Uterus (tissue), 2 donors: ENCODE results near the gene NR2C2AP.

Experiments
- POLR2A ChIP-seq, 2 donors: fragments of 450-650 bp; IDR thresholded peaks; one replicate each; pipeline ENCODE4 v1.6.1; 2016; ENCODE audit warnings: antibody characterized with exemption in 2 of 2, mild to moderate bottlenecking in 1 of 2, moderate library complexity in 1 of 2
- TF ChIP-seq, protein P1 (sequence below), 4 experiments: fragments of 200-600 bp in 2 of 4; fragments of 450-650 bp in 2 of 4; sonication (generic) in 2 of 4; IDR thresholded peaks; one replicate each; pipeline ENCODE4 v1.5.1; 2016 to 2019; ENCODE audit warnings: antibody characterized with exemption in 4 of 4, mild to moderate bottlenecking in 2 of 4, moderate library complexity in 1 of 4

- TF ChIP-seq, protein P1, sequence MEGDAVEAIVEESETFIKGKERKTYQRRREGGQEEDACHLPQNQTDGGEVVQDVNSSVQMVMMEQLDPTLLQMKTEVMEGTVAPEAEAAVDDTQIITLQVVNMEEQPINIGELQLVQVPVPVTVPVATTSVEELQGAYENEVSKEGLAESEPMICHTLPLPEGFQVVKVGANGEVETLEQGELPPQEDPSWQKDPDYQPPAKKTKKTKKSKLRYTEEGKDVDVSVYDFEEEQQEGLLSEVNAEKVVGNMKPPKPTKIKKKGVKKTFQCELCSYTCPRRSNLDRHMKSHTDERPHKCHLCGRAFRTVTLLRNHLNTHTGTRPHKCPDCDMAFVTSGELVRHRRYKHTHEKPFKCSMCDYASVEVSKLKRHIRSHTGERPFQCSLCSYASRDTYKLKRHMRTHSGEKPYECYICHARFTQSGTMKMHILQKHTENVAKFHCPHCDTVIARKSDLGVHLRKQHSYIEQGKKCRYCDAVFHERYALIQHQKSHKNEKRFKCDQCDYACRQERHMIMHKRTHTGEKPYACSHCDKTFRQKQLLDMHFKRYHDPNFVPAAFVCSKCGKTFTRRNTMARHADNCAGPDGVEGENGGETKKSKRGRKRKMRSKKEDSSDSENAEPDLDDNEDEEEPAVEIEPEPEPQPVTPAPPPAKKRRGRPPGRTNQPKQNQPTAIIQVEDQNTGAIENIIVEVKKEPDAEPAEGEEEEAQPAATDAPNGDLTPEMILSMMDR (IDR thresholded peaks at IDR 0.05) = no peak
- no peak for TF ChIP-seq POLR2A (IDR thresholded peaks at IDR 0.05)
Observed at GRCh38 chr19:19201697-19202630, 1.2 kb downstream of the NR2C2AP start.
